Kidney epithelial cell (primary cell): ENCODE results near the gene ZNF423. TPM values are rescaled to one million over a fixed set of nuclear protein-coding genes. Genes with fewer than 3 reads are reported as not detected.

ENCODE experiments used
- DNase-seq: peaks from one replicate; pipeline ENCODE4 v3.0.0-alpha.2; 2010; ENCODE audit warnings: low read depth
- H3K27me3 ChIP-seq: 2 replicates; pipeline ENCODE4 v1.6.0; 2011; ENCODE audit warnings: low read length; ENCODE audit not compliant: control insufficient read depth, insufficient read depth
- H3K36me3 ChIP-seq: 2 replicates; pipeline ENCODE4 v1.5.1; 2011; ENCODE audit warnings: low read length; ENCODE audit not compliant: control insufficient read depth, insufficient read depth
- H3K4me3 ChIP-seq: 2 replicates; pipeline ENCODE4 v1.5.1; 2011; ENCODE audit warnings: low read depth, mild to moderate bottlenecking, control low read depth, low read length
- CTCF ChIP-seq: IDR thresholded peaks from 2 replicates; pipeline ENCODE4 v1.5.1; 2011; ENCODE audit warnings: mild to moderate bottlenecking, moderate library complexity, low read length, control low read depth, inconsistent platforms; ENCODE audit not compliant: insufficient read depth, poor library complexity, severe bottlenecking
- total RNA-seq: library from RNA; depleted of rRNA; stranded (reverse); fragments of >200 nt; gene quantifications from 2 replicates; pipeline ENCODE4 v1.2.3, GENCODE V29; 2015

The ZNF423 gene
- total RNA-seq, 1 donor from 2014 or later = 3.6 TPM

GRCh38 chr16:49468611-49469310 lies 387.2 kb downstream of the ZNF423 start:
- Histone ChIP-seq H3K36me3 (no peaks in the 10 kb centered on the region), H3K27me3 (peaks cover 12% of the 10 kb centered on the region), H3K4me3 (no peak overlapping the region)
- no peak for TF ChIP-seq CTCF
- DNase-seq = no peak

- DNase-seq = no peak
- TF ChIP-seq CTCF = no peak
- Histone ChIP-seq H3K36me3 (no peaks in the 10 kb centered on the region), H3K4me3 (no peak overlapping the region), H3K27me3 (peaks cover 14% of the 10 kb centered on the region)
These were observed 388.2 kb downstream of the ZNF423 start for GRCh38 chr16:49467540-49468372.

GRCh38 chr16:49466881-49467280 lies 389.0 kb downstream of the ZNF423 start:
- DNase-seq = no peak
- Histone ChIP-seq H3K36me3 (no peaks in the 10 kb centered on the region), H3K4me3 (no peak overlapping the region), H3K27me3 (peaks cover 14% of the 10 kb centered on the region)
- no peak for TF ChIP-seq CTCF

- no peak for TF ChIP-seq CTCF
- H3K36me3 ChIP-seq = no peaks in the 10 kb centered on the region
- H3K4me3 ChIP-seq = no peak overlapping the region
- DNase-seq = no peak
- peaks cover 14% of the 10 kb centered on the region for H3K27me3 ChIP-seq
These were observed 389.4 kb downstream of the ZNF423 start for GRCh38 chr16:49466529-49466831.

- TF ChIP-seq CTCF = no peak
- Histone ChIP-seq H3K27me3 (peaks cover 14% of the 10 kb centered on the region), H3K36me3 (no peaks in the 10 kb centered on the region), H3K4me3 (no peak overlapping the region)
- no peak for DNase-seq
These were observed 390.0 kb downstream of the ZNF423 start for GRCh38 chr16:49465661-49466528.
